Ureter (tissue), 1 donor: Measurements from ENCODE around the gene ALK. TPM values are rescaled to one million over a fixed set of nuclear protein-coding genes. Genes with fewer than 3 reads are reported as not detected.

ENCODE experiments used
- DNase-seq: peaks from one replicate; pipeline ENCODE4 v3.0.0-alpha.2; 2020; ENCODE audit warnings: low spot score
- total RNA-seq: library from RNA; stranded (reverse); gene quantifications from one replicate; pipeline ENCODE4 v1.2.4, GENCODE V29; 2023
- donor health status: DM: yes; HTN: yes; CAD: no.

Gene ALK
- 0.36 TPM for total RNA-seq

GRCh38 chr2:29921560-29921915, at the start of gene ALK:
ALK (minus strand) TSS chr2:29921586; CDS start chr2:29920659, 927 bp downstream.
- DNase-seq = peak; percentile 89

GRCh38 chr2:29966266-29966665, 44.9 kb upstream of the ALK start:
- DNase-seq = peak; percentile 69

GRCh38 chr2:29963972-29964570, 42.7 kb upstream of the ALK start:
- no peak for DNase-seq

GRCh38 chr2:29962922-29963321, 41.5 kb upstream of the ALK start:
- DNase-seq = no peak

GRCh38 chr2:29954316-29954715, 32.9 kb upstream of the ALK start:
- DNase-seq = no peak

GRCh38 chr2:29952973-29953372, 31.6 kb upstream of the ALK start:
- DNase-seq = no peak

GRCh38 chr2:29951576-29951975, 30.2 kb upstream of the ALK start:
- DNase-seq = no peak

- no peak for DNase-seq
These were observed 29.1 kb upstream of the ALK start for GRCh38 chr2:29950481-29950880.

GRCh38 chr2:29949042-29949441, 27.7 kb upstream of the ALK start:
- no peak for DNase-seq

- no peak for DNase-seq
These were observed 25.1 kb upstream of the ALK start for GRCh38 chr2:29946505-29946904.

GRCh38 chr2:29942711-29943110, 21.3 kb upstream of the ALK start:
- DNase-seq = no peak

- no peak for DNase-seq
These were observed 19.3 kb upstream of the ALK start for GRCh38 chr2:29940706-29941105.

GRCh38 chr2:29936020-29936419, 14.6 kb upstream of the ALK start:
- DNase-seq = no peak

- no peak for DNase-seq
These were observed 10.4 kb upstream of the ALK start for GRCh38 chr2:29931818-29932217.

GRCh38 chr2:29923110-29923721, 1.8 kb upstream of the ALK start:
- peak; percentile 64 for DNase-seq

GRCh38 chr2:29922605-29923004, 1.2 kb upstream of the ALK start:
- DNase-seq = no peak

GRCh38 chr2:29920631-29921559, 491 bp downstream of the ALK start:
- DNase-seq = no peak

GRCh38 chr2:29920130-29920577, 1.2 kb downstream of the ALK start:
- peak; percentile 54 for DNase-seq

GRCh38 chr2:29918941-29919340, 2.4 kb downstream of the ALK start:
- DNase-seq = no peak

- DNase-seq = no peak
These were observed 3.6 kb downstream of the ALK start for GRCh38 chr2:29917781-29918180.

- no peak for DNase-seq
These were observed 4.8 kb downstream of the ALK start for GRCh38 chr2:29916571-29916970.

GRCh38 chr2:29910960-29911359, 10.4 kb downstream of the ALK start:
- no peak for DNase-seq

- DNase-seq = no peak
These were observed 10.9 kb downstream of the ALK start for GRCh38 chr2:29910465-29910864.
